Measurements from ENCODE around the gene HSP90AA1.

The HSP90AA1 gene

DNA sequence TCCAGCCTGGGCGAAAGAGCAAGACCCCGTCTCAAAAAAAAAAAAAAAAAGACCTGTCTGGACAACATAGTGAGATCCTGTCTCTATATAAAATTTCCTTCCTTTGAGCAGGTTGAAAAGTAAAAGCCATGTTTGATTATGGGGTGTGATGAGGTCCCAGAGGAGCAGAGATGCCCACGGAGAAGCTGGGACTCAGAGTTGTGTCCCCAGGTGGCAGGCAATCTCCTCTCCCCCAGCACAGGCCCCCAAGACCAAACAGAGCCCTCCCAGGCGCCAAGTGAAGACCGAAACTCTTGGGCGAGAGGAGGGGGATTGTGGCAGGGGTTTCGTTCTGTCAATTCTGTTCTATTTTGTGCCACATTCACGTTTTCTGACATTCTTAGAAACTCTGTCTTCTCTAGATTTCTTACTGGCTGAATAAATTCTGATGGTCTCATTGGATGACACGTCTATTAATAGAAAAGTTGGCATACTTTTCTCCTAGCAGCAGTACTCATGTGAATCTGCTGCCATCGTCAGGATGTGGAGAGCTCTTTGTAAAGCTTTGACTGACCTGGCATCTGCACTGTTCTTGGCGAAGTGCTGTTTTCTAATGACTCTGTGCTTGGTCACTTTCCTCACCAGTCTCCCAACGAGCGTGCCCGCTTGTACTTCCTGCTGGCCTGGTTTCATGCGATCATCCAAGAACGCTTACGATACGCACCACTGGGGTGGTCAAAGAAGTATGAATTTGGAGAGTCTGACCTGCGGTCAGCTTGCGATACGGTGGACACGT lies 43.4 kb downstream of the HSP90AA1 start:
- no peak for DNase-seq (ENCODE audit: low read depth, low spot score)

GRCh38 chr14:102042699-102043098 lies 44.1 kb downstream of the HSP90AA1 start:
- DNase-seq (ENCODE audit: low read depth, low spot score), result no peak

DNA sequence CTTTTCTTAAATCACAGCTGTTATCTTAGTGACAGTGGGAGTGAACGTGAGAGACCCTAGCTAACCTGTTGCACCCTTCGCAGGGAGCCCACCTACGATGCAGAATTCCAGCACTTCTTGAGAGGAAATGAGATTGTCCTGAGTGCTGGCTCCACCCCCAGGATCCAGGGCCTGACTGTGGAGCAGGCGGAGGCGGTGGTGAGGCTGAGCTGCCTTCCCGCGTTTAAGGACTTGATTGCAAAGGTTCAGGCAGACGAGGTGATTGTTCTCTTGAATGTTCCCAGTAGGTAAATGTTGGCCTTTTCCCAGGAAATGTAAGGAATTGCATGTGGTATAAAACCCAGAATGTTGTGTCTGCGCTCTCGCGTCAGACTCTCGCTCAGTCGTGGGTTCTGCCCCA lies 46.7 kb downstream of the HSP90AA1 start:
- DNase-seq (ENCODE audit: low read depth, low spot score), result no peak

DNA sequence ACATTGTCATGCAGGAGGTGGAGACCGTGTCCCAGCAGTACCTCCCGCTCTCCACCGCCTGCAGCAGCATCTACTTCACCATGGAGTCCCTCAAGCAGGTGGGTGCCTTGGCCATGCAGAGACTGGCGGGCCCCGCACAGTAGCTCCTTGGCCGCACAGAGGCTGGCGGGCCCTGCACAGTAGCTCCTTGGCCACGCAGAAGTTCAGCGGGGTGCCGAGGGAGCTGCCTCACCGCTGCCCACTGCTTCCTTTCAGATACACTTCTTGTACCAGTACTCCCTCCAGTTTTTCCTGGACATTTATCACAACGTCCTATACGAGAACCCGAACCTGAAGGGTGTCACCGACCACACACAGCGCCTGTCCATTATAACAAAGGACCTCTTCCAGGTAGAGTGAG lies 47.7 kb downstream of the HSP90AA1 start:
- no peak for DNase-seq (ENCODE audit: low read depth, low spot score)

- no peak for DNase-seq (ENCODE audit: low read depth, low spot score)
Observed at GRCh38 chr14:102037686-102038085, 49.2 kb downstream of the HSP90AA1 start.

DNA sequence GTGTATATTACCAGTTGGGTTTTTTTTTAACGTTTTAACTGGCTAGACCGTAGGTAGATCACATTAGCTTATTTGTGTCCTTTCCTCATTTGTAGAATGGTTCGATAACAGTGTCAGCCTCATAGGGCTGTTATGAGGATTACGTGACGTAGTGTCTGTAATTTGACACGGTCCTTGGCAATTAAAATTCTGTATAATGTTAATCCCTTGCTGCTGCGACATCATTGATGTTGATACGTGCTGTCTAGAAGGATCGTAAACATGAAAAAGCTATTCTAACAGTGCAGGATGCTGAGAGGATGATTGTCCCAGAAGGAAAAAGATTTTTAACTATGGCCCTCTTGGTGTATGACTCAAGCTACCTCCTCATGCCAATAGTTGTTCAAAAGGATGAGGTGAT lies 50.9 kb downstream of the HSP90AA1 start:
- DNase-seq (ENCODE audit: low read depth, low spot score), result no peak

GRCh38 chr14:102034301-102034700 lies 52.5 kb downstream of the HSP90AA1 start:
- DNase-seq (ENCODE audit: low read depth, low spot score), result no peak

- DNase-seq (ENCODE audit: low read depth, low spot score), result no peak
Observed at GRCh38 chr14:102033241-102033640, 53.6 kb downstream of the HSP90AA1 start.

Measured in astrocyte of the hippocampus (primary cell).